ENCODE results near the gene LRRC8B.

LRRC8B gene

DNA sequence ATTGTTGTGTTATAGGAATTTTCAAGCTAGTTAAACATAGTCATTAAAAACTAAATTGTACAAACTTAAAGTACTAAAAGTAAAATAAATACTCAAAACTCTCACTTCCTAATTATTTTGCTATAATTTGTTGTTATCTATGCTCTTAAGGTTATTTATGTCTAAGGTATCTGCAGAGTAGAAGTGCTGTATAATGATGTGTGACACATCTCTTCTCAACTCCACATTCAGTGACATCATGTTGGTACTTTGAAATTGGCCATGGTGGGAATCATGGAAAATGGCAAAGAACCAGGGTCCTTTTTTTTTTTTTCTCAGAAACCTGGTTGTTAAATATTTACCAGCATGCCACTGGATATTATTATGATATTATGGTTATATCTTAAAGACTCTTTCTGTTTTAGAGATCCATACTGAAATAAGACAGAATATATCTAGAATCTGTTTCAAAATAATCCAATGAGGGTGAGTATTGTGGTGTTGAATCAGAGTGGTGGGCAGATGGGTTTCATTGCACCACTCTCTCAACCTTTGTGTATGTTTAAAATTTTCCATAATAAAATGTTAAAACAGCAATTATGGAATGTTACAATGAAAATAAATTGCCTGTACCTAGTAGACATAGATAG is 22.4 kb downstream of the LRRC8B start:
- TF ChIP-seq, protein P1, sequence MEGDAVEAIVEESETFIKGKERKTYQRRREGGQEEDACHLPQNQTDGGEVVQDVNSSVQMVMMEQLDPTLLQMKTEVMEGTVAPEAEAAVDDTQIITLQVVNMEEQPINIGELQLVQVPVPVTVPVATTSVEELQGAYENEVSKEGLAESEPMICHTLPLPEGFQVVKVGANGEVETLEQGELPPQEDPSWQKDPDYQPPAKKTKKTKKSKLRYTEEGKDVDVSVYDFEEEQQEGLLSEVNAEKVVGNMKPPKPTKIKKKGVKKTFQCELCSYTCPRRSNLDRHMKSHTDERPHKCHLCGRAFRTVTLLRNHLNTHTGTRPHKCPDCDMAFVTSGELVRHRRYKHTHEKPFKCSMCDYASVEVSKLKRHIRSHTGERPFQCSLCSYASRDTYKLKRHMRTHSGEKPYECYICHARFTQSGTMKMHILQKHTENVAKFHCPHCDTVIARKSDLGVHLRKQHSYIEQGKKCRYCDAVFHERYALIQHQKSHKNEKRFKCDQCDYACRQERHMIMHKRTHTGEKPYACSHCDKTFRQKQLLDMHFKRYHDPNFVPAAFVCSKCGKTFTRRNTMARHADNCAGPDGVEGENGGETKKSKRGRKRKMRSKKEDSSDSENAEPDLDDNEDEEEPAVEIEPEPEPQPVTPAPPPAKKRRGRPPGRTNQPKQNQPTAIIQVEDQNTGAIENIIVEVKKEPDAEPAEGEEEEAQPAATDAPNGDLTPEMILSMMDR (IDR thresholded peaks at IDR 0.05): no peak

DNA sequence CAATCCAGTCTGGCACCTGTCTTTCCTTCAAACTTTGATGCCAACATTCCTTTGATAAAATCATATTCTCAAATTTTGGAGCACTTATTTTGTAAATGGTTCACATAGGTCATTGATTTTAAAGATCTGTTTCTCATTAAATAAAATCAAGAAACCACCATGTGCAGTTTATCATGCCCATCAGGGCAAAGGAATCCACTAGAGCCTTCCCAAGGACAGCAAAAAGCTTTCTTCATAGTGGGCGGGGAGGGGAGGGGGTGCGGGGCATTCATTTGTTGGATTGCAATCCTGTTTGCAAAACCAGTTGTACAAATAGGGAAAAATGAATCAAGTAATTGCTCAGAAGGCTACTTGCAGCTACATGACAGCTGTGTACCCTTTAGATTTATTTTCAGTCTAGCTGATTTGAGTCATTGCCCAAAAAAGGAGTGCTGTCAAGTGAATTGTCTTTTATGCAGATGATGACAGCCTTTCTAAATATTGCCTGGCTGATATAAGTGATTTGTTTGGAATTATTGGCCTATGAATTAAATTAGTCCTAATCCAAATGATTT is 23.0 kb downstream of the LRRC8B start:
- TF ChIP-seq, protein P1 (IDR thresholded peaks at IDR 0.05): no peak

DNA sequence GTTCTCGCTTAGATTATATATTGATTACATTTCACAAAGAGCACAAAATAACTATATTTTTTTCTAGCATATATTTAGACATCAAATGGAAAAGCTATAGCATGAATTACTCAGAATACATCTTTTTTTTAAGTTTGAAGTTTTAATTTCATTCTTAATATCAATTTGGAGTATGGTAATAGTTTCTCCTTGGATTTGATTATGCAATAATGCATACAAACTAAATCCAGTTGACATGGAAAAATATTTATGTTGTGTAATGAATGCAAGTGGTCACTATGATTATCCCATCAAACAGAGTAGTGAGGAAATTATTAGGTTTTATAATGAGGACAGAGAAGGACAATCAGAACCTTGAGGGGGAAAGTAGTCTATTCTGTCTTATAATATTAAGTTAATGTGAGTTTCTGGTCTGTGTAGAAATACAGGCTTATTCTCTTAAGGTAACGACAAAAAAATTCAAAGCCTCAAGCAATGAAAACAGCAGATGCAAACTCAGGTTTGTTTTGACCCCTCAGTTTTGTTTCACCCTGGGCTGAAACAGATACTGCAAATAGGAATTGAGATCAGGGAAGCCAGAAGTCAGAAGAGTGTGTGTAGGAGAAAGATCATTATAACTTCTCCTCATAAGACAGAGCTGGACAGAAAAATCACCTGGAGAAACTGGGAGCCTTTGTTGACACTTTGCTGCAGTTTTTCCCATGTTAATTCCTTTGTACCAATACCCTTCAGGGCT is 23.7 kb downstream of the LRRC8B start:
- TF ChIP-seq, protein P1 (IDR thresholded peaks at IDR 0.05): no peak

DNA sequence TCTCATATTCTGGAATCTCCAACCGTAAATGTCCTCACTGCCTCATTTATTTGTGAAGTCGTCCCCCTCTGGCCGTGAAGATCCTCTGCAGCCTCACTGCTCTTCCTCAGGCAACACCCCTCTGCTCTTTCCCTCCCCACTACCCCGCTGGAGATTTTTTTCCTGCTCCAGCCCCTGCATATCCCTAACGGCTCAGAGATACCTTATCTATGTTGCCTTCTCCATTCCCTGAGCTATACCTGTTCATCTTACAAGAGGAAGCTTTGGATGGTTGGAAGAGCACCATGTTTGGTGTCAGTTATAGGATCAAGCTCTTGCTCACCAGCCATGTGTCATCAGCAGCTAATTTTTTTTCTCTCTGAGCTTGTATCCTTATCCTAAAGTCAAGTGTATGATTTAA is 26.4 kb downstream of the LRRC8B start:
- TF ChIP-seq, protein P1 (IDR thresholded peaks at IDR 0.05): no peak

DNA sequence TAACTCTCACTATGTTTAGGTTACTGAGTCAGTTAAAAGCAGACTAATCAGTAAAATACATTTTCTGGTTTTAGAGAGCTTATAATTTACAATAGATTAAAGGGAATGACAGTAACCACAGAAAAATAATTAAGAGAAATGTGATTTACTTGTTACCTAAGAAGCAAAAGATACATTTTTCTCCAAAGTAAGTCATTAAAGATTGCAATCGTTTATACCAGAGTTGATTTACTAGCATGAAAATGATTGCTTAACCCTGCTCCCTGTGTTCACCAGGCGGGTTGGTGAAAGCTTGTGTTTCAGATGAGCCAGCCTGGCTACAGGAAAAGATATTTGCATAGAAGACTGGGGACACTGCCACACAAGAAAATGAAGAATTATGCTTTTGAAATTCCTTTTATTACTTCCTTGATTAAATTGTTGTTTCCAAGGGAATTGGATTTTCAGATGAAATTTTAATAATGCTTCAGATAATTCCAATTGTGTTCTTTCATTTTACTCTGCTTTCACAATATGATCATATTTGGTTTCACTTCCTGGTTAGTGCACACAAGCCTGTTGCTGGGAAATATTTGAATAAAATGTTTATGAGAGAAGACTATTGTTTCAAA is 27.9 kb downstream of the LRRC8B start:
- TF ChIP-seq, protein P1 (IDR thresholded peaks at IDR 0.05): no peak

DNA sequence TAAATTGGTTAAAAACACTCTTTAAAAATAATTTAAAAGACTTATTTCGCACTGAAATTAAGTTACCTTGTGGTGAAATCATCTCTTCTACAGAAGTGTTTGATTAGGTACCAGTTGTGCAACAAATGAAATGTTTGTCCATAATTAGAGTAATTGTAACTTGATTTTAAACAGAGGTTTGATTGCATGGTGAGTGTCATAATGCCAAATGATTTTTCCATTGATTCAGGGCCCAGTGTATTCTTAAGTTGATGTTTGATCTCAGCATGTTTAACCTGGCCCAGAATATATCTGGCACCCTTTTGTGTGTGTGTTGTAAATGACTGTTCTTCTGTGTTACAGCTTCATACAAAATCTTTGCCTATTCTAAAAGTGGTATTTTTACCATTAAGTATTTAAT is 28.5 kb downstream of the LRRC8B start:
- TF ChIP-seq, protein P1 (IDR thresholded peaks at IDR 0.05): no peak

DNA sequence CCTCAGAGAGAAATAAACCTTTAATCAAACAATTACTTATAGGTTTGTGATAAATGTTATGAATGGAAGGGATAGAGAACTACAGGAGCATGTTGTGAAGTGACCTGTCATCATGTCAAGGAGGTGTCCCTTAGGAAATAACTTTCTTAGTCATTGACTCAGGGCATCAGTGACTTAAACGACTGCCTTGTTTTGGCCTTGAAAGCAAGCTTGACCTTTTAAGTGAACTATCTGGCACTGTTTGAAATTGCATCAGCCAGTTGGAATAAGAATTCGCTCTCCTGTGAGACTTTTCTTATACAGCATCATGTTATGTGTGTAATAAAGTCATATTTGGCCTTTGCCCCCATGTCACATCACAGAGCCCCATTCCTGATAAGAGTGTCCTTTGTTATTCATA is 30.9 kb downstream of the LRRC8B start:
- TF ChIP-seq, protein P1 (IDR thresholded peaks at IDR 0.05): no peak

All from LNCAP (cell line).